Duodenal mucosa (tissue), 2 donors: Measurements from ENCODE around the gene CAMKMT.

Source experiments
- H3K27ac ChIP-seq: one replicate; pipeline ENCODE4 v1.7.0; 2013; ENCODE audit warnings: low read depth, low read length
- H3K27me3 ChIP-seq, 2 donors: one replicate each; pipeline ENCODE4 v1.7.0; 2013; ENCODE audit warnings: low read length in 2 of 2, control low read depth in 1 of 2; ENCODE audit not compliant: insufficient read depth in 2 of 2, control insufficient read depth in 1 of 2
- H3K36me3 ChIP-seq, 2 donors: one replicate each; pipeline ENCODE4 v1.7.0; 2013; ENCODE audit warnings: low read length in 2 of 2, control low read depth in 1 of 2; ENCODE audit not compliant: insufficient read depth in 2 of 2, control insufficient read depth in 1 of 2
- H3K4me1 ChIP-seq, 2 donors: one replicate each; pipeline ENCODE4 v1.7.0; 2013; ENCODE audit warnings: low read length in 2 of 2, control low read depth in 1 of 2; ENCODE audit not compliant: insufficient read depth in 2 of 2, control insufficient read depth in 1 of 2
- H3K4me3 ChIP-seq, 2 donors: one replicate each; pipeline ENCODE4 v1.7.0; 2013; ENCODE audit warnings: low read length in 2 of 2, low read depth in 1 of 2
- H3K9ac ChIP-seq, 2 donors: one replicate each; pipeline ENCODE4 v1.7.0; 2013; ENCODE audit warnings: low read length in 2 of 2, low read depth in 1 of 2
- H3K9me3 ChIP-seq, 2 donors: one replicate each; pipeline ENCODE4 v1.7.0; 2013; ENCODE audit warnings: low read length in 2 of 2, control low read depth in 1 of 2; ENCODE audit not compliant: control insufficient read depth in 1 of 2

CAMKMT gene

GRCh38 chr2:44361330-44362206, at the start of gene CAMKMT, which contains the start of gene PREPL:
Gene CAMKMT, plus strand, starts transcription at chr2:44361947.
Gene PREPL, minus strand, starts transcription at chr2:44361494. Its CDS starts 15,152 bp downstream, at chr2:44346342.
- H3K9me3 ChIP-seq = no peaks in the 10 kb centered on the region
- peaks cover 24 to 25% of the 10 kb centered on the region in 2 donors for H3K4me1 ChIP-seq
- no peaks in the 10 kb centered on the region for H3K36me3 ChIP-seq
- peak within 1 kb of the TSS; percentile 91 for H3K9ac ChIP-seq
- peak within 1 kb of the TSS; percentile 84 for H3K27ac ChIP-seq
- H3K27me3 ChIP-seq = no peaks in the 10 kb centered on the region
- H3K4me3 ChIP-seq = peak within 1 kb of the TSS; percentile 84 to 98

GRCh38 chr2:44314362-44314761, 47.4 kb upstream of the CAMKMT start:
- H3K27ac ChIP-seq = no peak overlapping the region
- no peaks in the 10 kb centered on the region for H3K27me3 ChIP-seq
- no peak overlapping the region for H3K9ac ChIP-seq
- peaks cover 17 to 22% of the 10 kb centered on the region in 2 donors for H3K9me3 ChIP-seq
- H3K4me3 ChIP-seq = no peak overlapping the region
- peaks cover 30 to 65% of the 10 kb centered on the region in 2 donors for H3K36me3 ChIP-seq
- no peaks in the 10 kb centered on the region for H3K4me1 ChIP-seq

- peaks cover 30 to 72% of the 10 kb centered on the region in 2 donors for H3K36me3 ChIP-seq
- H3K4me3 ChIP-seq = no peak overlapping the region
- H3K27me3 ChIP-seq = no peaks in the 10 kb centered on the region
- peaks cover 1 to 8% of the 10 kb centered on the region in 2 donors for H3K9me3 ChIP-seq
- H3K9ac ChIP-seq = no peak overlapping the region
- no peak overlapping the region for H3K27ac ChIP-seq
- no peaks in the 10 kb centered on the region for H3K4me1 ChIP-seq
These were observed 45.8 kb upstream of the CAMKMT start for GRCh38 chr2:44315945-44316344.

- H3K9ac ChIP-seq = no peak overlapping the region
- H3K27ac ChIP-seq = no peak overlapping the region
- no peaks in the 10 kb centered on the region for H3K4me1 ChIP-seq
- H3K9me3 ChIP-seq = no peaks in the 10 kb centered on the region
- no peak overlapping the region for H3K4me3 ChIP-seq
- peaks cover 30 to 74% of the 10 kb centered on the region in 2 donors for H3K36me3 ChIP-seq
- no peaks in the 10 kb centered on the region for H3K27me3 ChIP-seq
These were observed 40.9 kb upstream of the CAMKMT start for GRCh38 chr2:44320832-44321231.

- Histone ChIP-seq H3K9ac (no peak overlapping the region), H3K9me3 (no peaks in the 10 kb centered on the region), H3K27ac (no peak overlapping the region), H3K36me3 (peaks cover 28 to 74% of the 10 kb centered on the region in 2 donors), H3K4me1 (no peaks in the 10 kb centered on the region), H3K4me3 (no peak overlapping the region), H3K27me3 (no peaks in the 10 kb centered on the region)
These were observed 40.4 kb upstream of the CAMKMT start for GRCh38 chr2:44321360-44321759.

GRCh38 chr2:44324971-44325426, 36.7 kb upstream of the CAMKMT start:
- peaks cover 28 to 73% of the 10 kb centered on the region in 2 donors for H3K36me3 ChIP-seq
- no peak overlapping the region for H3K27ac ChIP-seq

GRCh38 chr2:44325897-44326296, 35.9 kb upstream of the CAMKMT start:
- Histone ChIP-seq H3K4me3 (no peak overlapping the region), H3K9ac (no peak overlapping the region), H3K36me3 (peaks cover 28 to 71% of the 10 kb centered on the region in 2 donors), H3K4me1 (no peaks in the 10 kb centered on the region), H3K27me3 (no peaks in the 10 kb centered on the region), H3K27ac (no peak overlapping the region), H3K9me3 (no peaks in the 10 kb centered on the region)

More at GRCh38 chr2:44324971-44325426, 36.7 kb upstream of the CAMKMT start:
- no peaks in the 10 kb centered on the region for H3K27me3 ChIP-seq
- no peak overlapping the region for H3K4me3 ChIP-seq
- no peaks in the 10 kb centered on the region for H3K4me1 ChIP-seq
- no peak overlapping the region for H3K9ac ChIP-seq
- no peaks in the 10 kb centered on the region for H3K9me3 ChIP-seq

GRCh38 chr2:44326548-44327264, 35.0 kb upstream of the CAMKMT start:
- Histone ChIP-seq H3K4me3 (no peak overlapping the region), H3K9ac (no peak overlapping the region)

GRCh38 chr2:44328750-44329149, 33.0 kb upstream of the CAMKMT start:
- no peaks in the 10 kb centered on the region for H3K27me3 ChIP-seq
- H3K4me1 ChIP-seq = no peaks in the 10 kb centered on the region
- H3K4me3 ChIP-seq = no peak overlapping the region
- H3K36me3 ChIP-seq = peaks cover 24 to 57% of the 10 kb centered on the region in 2 donors
- H3K9me3 ChIP-seq = no peaks in the 10 kb centered on the region
- H3K9ac ChIP-seq = no peak overlapping the region
- no peak overlapping the region for H3K27ac ChIP-seq

More at GRCh38 chr2:44326548-44327264, 35.0 kb upstream of the CAMKMT start:
- Histone ChIP-seq H3K36me3 (peaks cover 29 to 69% of the 10 kb centered on the region in 2 donors), H3K9me3 (no peaks in the 10 kb centered on the region), H3K4me1 (no peaks in the 10 kb centered on the region), H3K27me3 (no peaks in the 10 kb centered on the region), H3K27ac (no peak overlapping the region)

GRCh38 chr2:44329343-44329742, 32.4 kb upstream of the CAMKMT start:
- Histone ChIP-seq H3K36me3 (peaks cover 27 to 51% of the 10 kb centered on the region in 2 donors), H3K27ac (no peak overlapping the region), H3K4me3 (no peak overlapping the region), H3K9me3 (no peaks in the 10 kb centered on the region), H3K27me3 (no peaks in the 10 kb centered on the region), H3K9ac (no peak overlapping the region), H3K4me1 (no peaks in the 10 kb centered on the region)
